ENCODE results near the gene HOXA4. TPM values are rescaled to one million over a fixed set of nuclear protein-coding genes. Genes with fewer than 3 reads are reported as not detected.

Gene HOXA4
- total RNA-seq, 1 experiment from 2014 or later = 2.3 TPM

- H3K4me3 ChIP-seq (ENCODE audit: low read length) = peak overlapping the region; percentile 81
- intact Hi-C loops (cut with micrococcal nuclease) = loop anchor here (1.0 kb wide), 1 partner anchor 20 kb away; no protein-coding TSS in a partner anchor
- H3K9ac ChIP-seq (ENCODE audit: low read length) = peak overlapping the region; percentile 74
- H3F3A ChIP-seq (ENCODE audit: low read length, unreplicated experiment) = peaks cover 3% of the 10 kb centered on the region
- TSS peak; percentile 73 for BruUV-seq (replicated peaks)
- H3K27me3 ChIP-seq (ENCODE audit: low read length) = no peaks in the 10 kb centered on the region
- H3K27ac ChIP-seq (ENCODE audit: low read length) = peak overlapping the region; percentile 86
- no peaks in the 10 kb centered on the region for H4K20me1 ChIP-seq (ENCODE audit: low read length)
- peaks cover 56% of the 10 kb centered on the region for H3K4me1 ChIP-seq (ENCODE audit: insufficient read depth, low read length)
- no peak overlapping the region; the same call in 1 of the 2 replicates for H2AFZ ChIP-seq (ENCODE audit: low read length)
- no peaks in the 10 kb centered on the region; the same call in 1 of the 2 replicates for H3K36me3 ChIP-seq (ENCODE audit: low read depth, low read length)
- peak overlapping the region; percentile 98 for H3K4me2 ChIP-seq (ENCODE audit: low read length)
- DNase-seq = peak; percentile 55
- ATAC-seq = peak; percentile 5
- no peaks in the 10 kb centered on the region for H3K9me2 ChIP-seq (replicated peaks; ENCODE audit: low read length)
- peaks cover 79% of the 10 kb centered on the region for H3K79me2 ChIP-seq (ENCODE audit: low read length)
- TF ChIP-seq, protein P1, sequence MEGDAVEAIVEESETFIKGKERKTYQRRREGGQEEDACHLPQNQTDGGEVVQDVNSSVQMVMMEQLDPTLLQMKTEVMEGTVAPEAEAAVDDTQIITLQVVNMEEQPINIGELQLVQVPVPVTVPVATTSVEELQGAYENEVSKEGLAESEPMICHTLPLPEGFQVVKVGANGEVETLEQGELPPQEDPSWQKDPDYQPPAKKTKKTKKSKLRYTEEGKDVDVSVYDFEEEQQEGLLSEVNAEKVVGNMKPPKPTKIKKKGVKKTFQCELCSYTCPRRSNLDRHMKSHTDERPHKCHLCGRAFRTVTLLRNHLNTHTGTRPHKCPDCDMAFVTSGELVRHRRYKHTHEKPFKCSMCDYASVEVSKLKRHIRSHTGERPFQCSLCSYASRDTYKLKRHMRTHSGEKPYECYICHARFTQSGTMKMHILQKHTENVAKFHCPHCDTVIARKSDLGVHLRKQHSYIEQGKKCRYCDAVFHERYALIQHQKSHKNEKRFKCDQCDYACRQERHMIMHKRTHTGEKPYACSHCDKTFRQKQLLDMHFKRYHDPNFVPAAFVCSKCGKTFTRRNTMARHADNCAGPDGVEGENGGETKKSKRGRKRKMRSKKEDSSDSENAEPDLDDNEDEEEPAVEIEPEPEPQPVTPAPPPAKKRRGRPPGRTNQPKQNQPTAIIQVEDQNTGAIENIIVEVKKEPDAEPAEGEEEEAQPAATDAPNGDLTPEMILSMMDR (conservative IDR thresholded peaks at IDR 0.05; ENCODE audit: low read depth, low read length) = no peak
- TF ChIP-seq EZH2phosphoT487 (IDR thresholded peaks at IDR 0.05; ENCODE audit: borderline replicate concordance, low read length) (no peak), EZH2 (IDR thresholded peaks at IDR 0.05; ENCODE audit: low read length, unreplicated experiment) (no peak)
- no peaks in the 10 kb centered on the region for H3K9me3 ChIP-seq (ENCODE audit: low read length)
- ChIA-PET POLR2A (ENCODE audit: unreplicated experiment) (interaction anchor here (1.1 kb wide), 1 partner anchor 16 kb away, joined by 9 read pairs; no protein-coding TSS in a partner anchor), CTCF (no interaction called here)
These were observed 16.4 kb downstream of the HOXA4 start for GRCh38 chr7:27113991-27114769.

GRCh38 chr7:27112955-27113949, 17.3 kb downstream of the HOXA4 start:
- peaks cover 59% of the 10 kb centered on the region for H3K4me1 ChIP-seq (ENCODE audit: insufficient read depth, low read length)
- H3K27ac ChIP-seq (ENCODE audit: low read length) = peak overlapping the region; percentile 99
- no peaks in the 10 kb centered on the region for H3K9me3 ChIP-seq (ENCODE audit: low read length)
- H4K20me1 ChIP-seq (ENCODE audit: low read length) = no peaks in the 10 kb centered on the region
- no peaks in the 10 kb centered on the region for H3K36me3 ChIP-seq (ENCODE audit: low read depth, low read length)
- H3K79me2 ChIP-seq (ENCODE audit: low read length) = peaks cover 79% of the 10 kb centered on the region
- BruUV-seq (replicated peaks) = no TSS peak
- no peaks in the 10 kb centered on the region for H3K9me2 ChIP-seq (replicated peaks; ENCODE audit: low read length)
- no peaks in the 10 kb centered on the region for H3K27me3 ChIP-seq (ENCODE audit: low read length)
- TF ChIP-seq EZH2phosphoT487 (IDR thresholded peaks at IDR 0.05; ENCODE audit: borderline replicate concordance, low read length) (no peak), EZH2 (IDR thresholded peaks at IDR 0.05; ENCODE audit: low read length, unreplicated experiment) (no peak)
- TF ChIP-seq, protein P1 (conservative IDR thresholded peaks at IDR 0.05; ENCODE audit: low read depth, low read length) = no peak
- ATAC-seq (peak; percentile 31), DNase-seq (peak; percentile 84)
- H3K9ac ChIP-seq (ENCODE audit: low read length) = peak overlapping the region; percentile 93
- peak overlapping the region; percentile 48; the same call in 1 of the 2 replicates for H2AFZ ChIP-seq (ENCODE audit: low read length)
- H3F3A ChIP-seq (ENCODE audit: low read length, unreplicated experiment) = peaks cover 3% of the 10 kb centered on the region
- CTCF ChIA-PET = no interaction called here
- intact Hi-C loops (cut with micrococcal nuclease) = loop anchor here (1.0 kb wide), 3 partner anchors 21 to 249 kb away; partner anchors contain the start of gene SKAP2
- peak overlapping the region; percentile 96 for H3K4me2 ChIP-seq (ENCODE audit: low read length)
- H3K4me3 ChIP-seq (ENCODE audit: low read length) = peak overlapping the region; percentile 99
- POLR2A ChIA-PET (ENCODE audit: unreplicated experiment) = interaction anchor here (1.0 kb wide), 1 partner anchor 35 kb away, joined by 4 read pairs; no protein-coding TSS in a partner anchor
